Measurements from ENCODE around the gene ACE.
A peak's percentile ranks its signal among the peaks of the same experiment; 100 is the strongest.

ACE gene

GRCh38 chr17:63490858-63491400 is 14.1 kb downstream of the ACE start:
- DNase-seq (ENCODE audit: low read depth, low spot score) = no peak

DNA sequence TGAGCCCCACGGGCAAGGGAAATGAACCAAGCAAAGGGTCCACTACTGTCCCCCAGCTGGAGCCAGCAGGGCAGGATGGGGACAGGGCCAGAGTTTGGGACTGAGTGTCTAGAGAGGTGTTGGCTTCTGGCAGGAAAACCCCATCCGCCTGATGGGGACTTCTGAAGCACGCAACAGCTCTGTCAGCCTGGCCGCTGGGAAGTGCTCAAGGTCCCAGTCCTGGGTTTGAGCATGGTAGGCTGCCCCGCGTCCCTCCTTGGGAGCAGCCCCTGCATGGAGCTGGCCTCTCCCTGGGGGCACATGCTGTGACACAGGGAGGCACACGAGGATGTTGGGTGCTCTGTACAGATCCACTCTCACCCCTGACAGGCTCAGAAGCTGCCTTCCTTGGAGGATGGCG is 14.6 kb downstream of the ACE start:
- no peak for DNase-seq (ENCODE audit: low read depth, low spot score)

GRCh38 chr17:63491977-63492618 is 15.2 kb downstream of the ACE start:
- no peak for DNase-seq (ENCODE audit: low read depth, low spot score)

DNA sequence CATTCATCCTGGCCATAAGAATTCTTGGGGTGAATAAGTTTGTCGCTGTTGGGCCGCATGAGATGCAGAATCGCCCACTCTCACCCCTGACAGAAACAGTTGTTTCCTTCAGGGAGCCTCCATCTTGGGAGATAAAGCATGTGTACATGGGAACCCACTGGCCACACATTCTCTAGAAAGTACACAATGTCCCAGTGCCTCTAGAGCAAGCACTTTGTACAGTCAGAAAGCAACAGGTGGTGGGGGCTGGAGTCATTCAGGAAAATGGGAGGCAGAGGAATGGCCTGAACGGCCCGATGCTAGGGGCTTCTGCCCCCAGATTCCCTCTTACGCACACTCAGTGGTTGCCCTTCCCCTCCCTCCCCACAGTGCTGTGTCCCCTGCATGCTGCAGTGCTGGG is 16.1 kb downstream of the ACE start:
- no peak for DNase-seq (ENCODE audit: low read depth, low spot score)

DNA sequence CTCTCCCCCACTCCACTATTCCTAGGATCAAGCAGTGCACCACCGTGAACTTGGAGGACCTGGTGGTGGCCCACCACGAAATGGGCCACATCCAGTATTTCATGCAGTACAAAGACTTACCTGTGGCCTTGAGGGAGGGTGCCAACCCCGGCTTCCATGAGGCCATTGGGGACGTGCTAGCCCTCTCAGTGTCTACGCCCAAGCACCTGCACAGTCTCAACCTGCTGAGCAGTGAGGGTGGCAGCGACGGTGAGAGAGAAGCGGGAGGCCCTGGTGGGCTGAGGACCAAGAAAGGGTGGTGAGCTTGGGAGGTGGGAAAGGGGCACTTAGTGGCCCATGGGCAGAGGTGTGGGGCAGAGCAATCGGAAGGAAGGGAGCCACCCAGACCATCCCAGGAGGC is 16.6 kb downstream of the ACE start:
- DNase-seq (ENCODE audit: low read depth, low spot score) = no peak

GRCh38 chr17:63494300-63494928 is 17.6 kb downstream of the ACE start:
- no peak for DNase-seq (ENCODE audit: low read depth, low spot score)

DNA sequence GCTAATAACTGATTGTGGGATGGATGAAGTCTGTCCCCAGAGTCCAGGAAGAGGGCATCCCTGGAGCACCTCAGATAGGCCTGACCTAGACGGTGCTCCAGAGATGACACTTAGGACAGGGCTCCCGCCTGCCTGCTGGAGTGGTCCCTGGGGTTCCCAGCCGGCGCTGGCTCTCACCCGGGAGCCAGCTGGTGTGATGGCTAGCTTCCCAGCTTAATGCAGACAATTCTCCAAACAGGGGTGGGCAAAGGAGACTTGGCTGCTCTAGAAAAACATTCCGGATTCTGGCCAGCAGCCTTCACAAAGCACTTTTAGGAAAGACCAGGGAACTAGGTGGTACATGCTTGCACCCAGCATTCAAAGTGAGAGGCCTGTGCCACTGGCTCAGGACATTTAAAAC is 18.6 kb downstream of the ACE start:
- no peak for DNase-seq (ENCODE audit: low read depth, low spot score)

DNA sequence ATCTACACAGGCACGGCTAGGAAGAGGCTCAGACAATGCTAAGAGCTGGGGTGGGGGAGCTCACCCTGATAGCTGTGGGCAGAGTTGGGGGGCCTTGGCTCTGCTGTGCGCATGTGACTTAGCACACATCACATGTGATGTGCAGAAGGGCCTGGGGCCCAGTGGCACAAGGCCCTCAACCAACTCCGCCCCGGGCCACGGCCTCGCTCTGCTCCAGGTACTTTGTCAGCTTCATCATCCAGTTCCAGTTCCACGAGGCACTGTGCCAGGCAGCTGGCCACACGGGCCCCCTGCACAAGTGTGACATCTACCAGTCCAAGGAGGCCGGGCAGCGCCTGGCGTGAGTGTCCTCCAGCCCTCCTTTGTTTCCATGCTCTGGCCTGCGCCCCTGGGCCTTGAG is 19.3 kb downstream of the ACE start:
- no peak for DNase-seq (ENCODE audit: low read depth, low spot score)

- DNase-seq (ENCODE audit: low read depth, low spot score) = no peak
These were observed 20.0 kb downstream of the ACE start for GRCh38 chr17:63496663-63497400.

- peak; percentile 72 for DNase-seq (ENCODE audit: low read depth, low spot score)
These were observed 21.0 kb downstream of the ACE start for GRCh38 chr17:63497708-63498483.

GRCh38 chr17:63498626-63499195 is 21.9 kb downstream of the ACE start:
- DNase-seq (ENCODE audit: low read depth, low spot score) = no peak

DNA sequence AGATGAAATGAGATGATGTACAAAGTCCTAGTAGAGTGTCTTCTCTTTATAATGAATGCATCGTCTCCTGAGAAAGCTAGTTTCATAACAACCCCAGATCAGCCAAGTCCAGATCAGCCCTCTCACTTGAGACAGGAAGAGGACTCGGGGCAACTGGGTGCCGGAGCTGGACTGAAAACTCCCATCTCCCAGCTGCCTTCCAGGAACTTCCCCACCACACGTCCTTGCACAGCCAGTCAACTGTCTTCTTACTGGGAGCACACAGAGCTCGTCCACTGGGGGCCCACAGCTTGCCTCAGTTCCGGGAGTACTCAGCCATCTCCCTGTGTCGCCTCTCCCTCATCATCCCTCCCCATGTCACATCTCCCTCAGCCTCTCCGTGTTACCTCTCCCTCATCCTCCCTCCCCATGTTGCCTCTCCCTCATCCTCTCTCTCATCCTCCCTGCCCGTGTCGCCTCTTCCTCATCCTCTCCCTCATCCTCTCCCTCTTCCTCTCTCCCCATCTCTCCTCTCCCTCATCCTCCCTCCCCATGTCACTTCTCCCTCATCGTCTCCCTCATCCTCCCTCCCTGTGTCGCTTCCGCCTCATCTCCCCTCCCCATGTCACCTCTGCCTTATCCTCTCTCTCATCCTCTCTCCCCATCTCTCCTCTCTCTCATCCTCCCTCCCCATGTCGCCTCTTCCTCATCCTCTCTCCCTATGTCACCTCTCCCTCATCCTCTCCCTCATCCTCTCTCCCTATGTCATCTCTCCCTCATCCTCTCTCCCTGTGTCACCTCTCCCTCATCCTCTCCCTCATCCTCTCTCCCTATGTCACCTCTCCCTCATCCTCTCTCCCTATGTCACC is 23.9 kb downstream of the ACE start:
- DNase-seq (ENCODE audit: low read depth, low spot score) = no peak

DNA sequence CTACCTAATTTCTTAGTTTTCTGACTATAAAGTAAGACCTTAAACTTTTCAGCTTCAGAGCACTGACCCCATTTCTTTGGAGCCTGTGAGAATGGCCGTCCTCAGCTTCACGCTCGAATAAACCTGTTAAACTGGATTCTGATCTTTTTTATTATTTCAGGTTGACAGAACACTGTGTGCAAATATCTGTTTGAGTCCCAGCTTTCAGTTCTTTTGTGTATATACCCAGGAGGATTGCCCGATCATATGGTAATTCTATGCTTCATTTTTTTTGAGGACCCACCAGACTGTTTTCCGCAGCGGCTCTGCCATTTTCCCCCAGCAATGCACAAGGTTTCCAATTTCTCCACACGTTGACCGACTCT is 26.5 kb downstream of the ACE start:
- no peak for DNase-seq (ENCODE audit: low read depth, low spot score)

- no peak for DNase-seq (ENCODE audit: low read depth, low spot score)
These were observed 27.4 kb downstream of the ACE start for GRCh38 chr17:63504261-63504660.

- DNase-seq (ENCODE audit: low read depth, low spot score) = no peak
These were observed 28.5 kb downstream of the ACE start for GRCh38 chr17:63505341-63505740.

- DNase-seq (ENCODE audit: low read depth, low spot score) = no peak
These were observed 29.8 kb downstream of the ACE start for GRCh38 chr17:63506627-63507026.

DNA sequence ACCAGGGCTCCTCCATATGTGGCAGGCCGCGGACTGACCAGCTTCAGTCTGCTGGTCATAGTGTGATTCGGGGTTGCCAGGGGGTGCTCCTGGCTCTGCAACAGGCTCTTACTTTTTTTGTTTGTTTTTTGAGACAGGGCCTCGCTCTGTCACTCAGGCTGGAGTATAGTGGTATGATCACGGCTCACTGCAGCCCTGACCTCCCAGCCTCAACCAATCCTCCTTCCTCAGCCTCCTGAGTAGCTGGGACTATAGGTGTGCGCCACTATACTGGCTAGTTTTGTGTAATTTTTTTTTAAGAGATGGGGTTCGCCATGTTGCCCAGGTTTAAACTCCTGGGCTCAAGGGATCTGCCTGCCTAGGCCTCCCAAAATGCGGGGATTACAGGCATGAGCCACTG is 34.5 kb downstream of the ACE start:
- no peak for DNase-seq (ENCODE audit: low read depth, low spot score)

- DNase-seq (ENCODE audit: low read depth, low spot score) = no peak
These were observed 35.5 kb downstream of the ACE start for GRCh38 chr17:63512388-63512787.

DNA sequence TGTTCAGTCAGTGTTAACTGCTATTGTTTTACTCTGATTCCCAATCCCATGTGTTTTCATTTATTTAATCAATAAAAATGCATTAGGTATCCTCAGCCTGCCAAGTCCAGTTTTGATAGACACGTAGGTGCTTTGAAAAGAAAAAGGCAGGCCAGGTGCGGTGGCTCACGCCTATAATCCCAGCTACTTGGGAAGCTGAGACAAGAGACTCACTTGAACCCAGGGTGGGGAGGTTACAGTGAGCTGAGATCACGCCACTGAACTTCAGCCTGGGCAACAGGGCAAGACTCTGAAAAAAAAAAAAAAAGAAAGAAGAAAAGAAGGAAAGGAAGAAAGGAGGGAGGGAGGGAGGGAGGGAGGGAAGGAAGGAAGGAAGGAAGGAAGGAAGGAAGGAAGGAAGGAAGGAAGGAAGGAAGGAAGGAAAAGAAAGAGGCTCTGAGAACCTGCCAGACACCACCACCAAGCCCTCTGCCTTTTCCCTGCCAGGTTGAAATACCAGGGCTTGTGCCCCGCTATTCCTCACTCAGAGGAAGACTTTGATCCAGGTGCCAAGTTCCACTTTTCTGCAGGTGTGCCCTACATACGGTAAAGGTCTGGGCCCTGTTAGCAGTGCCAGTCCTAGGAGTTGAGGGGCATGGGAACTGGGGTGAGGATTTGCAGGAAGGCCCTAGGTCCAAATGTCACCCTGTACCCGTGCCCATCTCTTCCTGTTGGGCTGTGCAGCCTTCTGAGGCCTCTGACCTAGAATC is 36.2 kb downstream of the ACE start:
- no peak for DNase-seq (ENCODE audit: low read depth, low spot score)

GRCh38 chr17:63514477-63514876 is 37.6 kb downstream of the ACE start:
- no peak for DNase-seq (ENCODE audit: low read depth, low spot score)

Measured in ELF-1 (cell line).